Stimulated activated CD8-positive, alpha-beta memory T cell treated with anti-CD3 and anti-CD28 coated beads, Interleukin-7, amount 100 ng/mL, for 4 hours (primary cell): Measurements from ENCODE around the gene MAPK8IP1.

Experiments used
- DNase-seq, 2 donors: peaks; one replicate each; pipeline ENCODE4 v3.0.0-alpha.2; 2020; ENCODE audit warnings: low read depth in 2 of 2

The MAPK8IP1 gene

GRCh38 chr11:45942381-45942780 lies 56.9 kb downstream of the MAPK8IP1 start:
- DNase-seq, result no peak

DNA sequence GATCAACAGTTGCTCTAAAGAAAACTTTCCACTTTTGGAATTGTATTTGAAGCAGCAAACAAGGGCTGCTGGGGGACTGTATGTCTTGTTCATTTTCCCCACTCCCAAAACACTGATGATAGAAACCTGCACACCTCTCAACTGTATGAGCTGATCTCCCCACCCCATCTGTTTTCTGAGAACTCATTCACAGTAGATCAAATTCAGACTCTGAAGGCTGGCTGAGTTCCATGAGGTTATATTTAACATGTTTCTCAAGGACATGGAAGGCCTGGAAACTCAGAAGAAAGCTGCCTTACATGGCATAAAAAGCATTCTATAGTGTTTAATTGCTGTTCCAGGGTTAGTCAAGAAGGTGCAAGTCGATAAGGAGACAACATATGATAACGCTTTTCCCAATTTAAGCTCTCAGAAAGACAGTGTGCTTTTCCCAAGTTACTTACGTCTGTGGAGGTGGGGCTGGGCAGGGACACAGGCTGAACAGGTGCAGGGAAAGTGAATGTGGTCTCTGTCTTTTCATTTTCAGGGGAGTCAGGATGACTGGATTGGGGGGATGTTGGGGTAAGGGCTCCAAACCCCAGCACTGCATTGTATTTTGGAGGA lies 60.0 kb downstream of the MAPK8IP1 start:
- DNase-seq, result no peak

- DNase-seq, result no peak
These were observed 62.4 kb downstream of the MAPK8IP1 start for GRCh38 chr11:45947885-45948284.

- no peak for DNase-seq
These were observed 62.9 kb downstream of the MAPK8IP1 start for GRCh38 chr11:45948356-45948755.

GRCh38 chr11:45949992-45950407 lies 64.5 kb downstream of the MAPK8IP1 start:
- no peak for DNase-seq
